H9 (cell line): ENCODE measurements around the gene DGCR8. TPM values are rescaled to one million over a fixed set of nuclear protein-coding genes. Genes with fewer than 3 reads are reported as not detected.

Experiments
- DNase-seq: peaks from one replicate; pipeline ENCODE4 v3.0.0-alpha.2; 2017
- H2AFZ ChIP-seq: one replicate; pipeline ENCODE4 v1.6.1; 2013; ENCODE audit warnings: mild to moderate bottlenecking, low read length, control low read depth, moderate library complexity
- H2AK5ac ChIP-seq: 2 replicates; pipeline ENCODE4 v1.6.1; 2013; ENCODE audit warnings: low read length, control low read depth, mixed read lengths; ENCODE audit not compliant: insufficient read length
- H2BK120ac ChIP-seq: one replicate; pipeline ENCODE4 v1.6.1; 2013; ENCODE audit warnings: low read depth, mild to moderate bottlenecking, low read length, control low read depth, inconsistent platforms; ENCODE audit not compliant: poor library complexity, severe bottlenecking
- H2BK12ac ChIP-seq: 2 replicates; pipeline ENCODE4 v1.6.1; 2013; ENCODE audit warnings: low read length, control low read depth, mixed read lengths, low read depth; ENCODE audit not compliant: insufficient read length
- H2BK15ac ChIP-seq: 2 replicates; pipeline ENCODE4 v1.6.1; 2013; ENCODE audit warnings: low read depth, low read length, control low read depth
- H2BK20ac ChIP-seq: one replicate; pipeline ENCODE4 v1.6.1; 2013; ENCODE audit warnings: low read depth, mild to moderate bottlenecking, low read length, control low read depth, inconsistent platforms; ENCODE audit not compliant: poor library complexity, severe bottlenecking
- H2BK5ac ChIP-seq: 2 replicates; pipeline ENCODE4 v1.6.1; 2013; ENCODE audit warnings: low read length, control low read depth, mixed read lengths; ENCODE audit not compliant: insufficient read length
- H3K14ac ChIP-seq: 2 replicates; pipeline ENCODE4 v1.6.1; 2013; ENCODE audit warnings: low read length, control low read depth; ENCODE audit not compliant: insufficient read depth
- H3K18ac ChIP-seq: 2 replicates; pipeline ENCODE4 v1.6.1; 2013; ENCODE audit warnings: low read depth, mild to moderate bottlenecking, mixed read lengths, low read length, control low read depth; ENCODE audit not compliant: insufficient read length
- H3K23ac ChIP-seq: 2 replicates; pipeline ENCODE4 v1.6.1; 2013; ENCODE audit warnings: low read length, control low read depth, mixed read lengths, low read depth; ENCODE audit not compliant: insufficient read length
- H3K23me2 ChIP-seq: 2 replicates; pipeline ENCODE4 v1.6.1; 2013; ENCODE audit warnings: low read depth, mild to moderate bottlenecking, mixed read lengths, low read length, control low read depth; ENCODE audit not compliant: insufficient read length, poor library complexity, severe bottlenecking
- H3K27ac ChIP-seq: 2 replicates; pipeline ENCODE4 v1.5.1; 2013; ENCODE audit warnings: low read length, control low read depth, mixed read lengths, low read depth; ENCODE audit not compliant: insufficient read length
- H3K27me3 ChIP-seq: 2 replicates; pipeline ENCODE4 v1.6.1; 2013; ENCODE audit warnings: low read length, control low read depth, inconsistent platforms; ENCODE audit not compliant: insufficient read depth
- H3K4ac ChIP-seq: 2 replicates; pipeline ENCODE4 v1.6.1; 2013; ENCODE audit warnings: low read depth, mild to moderate bottlenecking, control low read depth, inconsistent platforms, low read length, moderate library complexity
- H3K4me1 ChIP-seq: 2 replicates; pipeline ENCODE4 v1.6.1; 2013; ENCODE audit warnings: low read length, control low read depth, inconsistent platforms; ENCODE audit not compliant: insufficient read depth
- H3K4me2 ChIP-seq: 2 replicates; pipeline ENCODE4 v1.6.1; 2013; ENCODE audit warnings: low read length, control low read depth, mixed read lengths; ENCODE audit not compliant: insufficient read length, insufficient read depth
- H3K56ac ChIP-seq: 2 replicates; pipeline ENCODE4 v1.6.1; 2013; ENCODE audit warnings: low read depth, mild to moderate bottlenecking, mixed read lengths, low read length, control low read depth; ENCODE audit not compliant: insufficient read length
- H3K79me1 ChIP-seq: 2 replicates; pipeline ENCODE4 v1.6.1; 2013; ENCODE audit warnings: low read depth, mild to moderate bottlenecking, moderate library complexity, low read length, control low read depth, inconsistent platforms; ENCODE audit not compliant: insufficient read depth, poor library complexity, severe bottlenecking
- H3K79me2 ChIP-seq: 2 replicates; pipeline ENCODE4 v1.6.1; 2013; ENCODE audit warnings: low read length, control low read depth, inconsistent platforms; ENCODE audit not compliant: insufficient read depth
- H3K9ac ChIP-seq: 2 replicates; pipeline ENCODE4 v1.6.1; 2013; ENCODE audit warnings: low read length, control low read depth, mixed read lengths; ENCODE audit not compliant: insufficient read length; ENCODE audit errors: extremely low read depth
- H3K9me3 ChIP-seq: one replicate; pipeline ENCODE4 v1.6.1; 2013; ENCODE audit warnings: low read depth, low read length, inconsistent platforms; ENCODE audit not compliant: control insufficient read depth
- H3T11ph ChIP-seq: one replicate; pipeline ENCODE4 v1.6.1; 2013; ENCODE audit warnings: mild to moderate bottlenecking, low read length, control low read depth, inconsistent platforms
- H4K20me1 ChIP-seq: one replicate; pipeline ENCODE4 v1.6.1; 2013; ENCODE audit not compliant: control insufficient read depth, insufficient read length, insufficient read depth
- H4K5ac ChIP-seq: 2 replicates; pipeline ENCODE4 v1.6.1; 2013; ENCODE audit warnings: low read depth, mild to moderate bottlenecking, mixed read lengths, low read length, control low read depth; ENCODE audit not compliant: insufficient read length
- H4K8ac ChIP-seq: replicated peaks from 2 replicates; pipeline ENCODE4 v1.6.1; 2013; ENCODE audit warnings: low read length, control low read depth, mixed read lengths, low read depth; ENCODE audit not compliant: insufficient read length
- H4K91ac ChIP-seq: 2 replicates; pipeline ENCODE4 v1.6.1; 2013; ENCODE audit warnings: low read depth, mild to moderate bottlenecking, moderate library complexity, mixed read lengths, low read length, control low read depth; ENCODE audit not compliant: insufficient read length
- H3K27ac Mint-ChIP-seq, 3 experiments: 2 replicates in 2 of 3; 3 replicates in 1 of 3; pipeline ENCODE4 v1.8.0; 2020 to 2021; ENCODE audit warnings: mixed read lengths in 3 of 3, mild to moderate bottlenecking in 1 of 3, moderate library complexity in 1 of 3
- H3K27me3 Mint-ChIP-seq: 2 replicates; pipeline ENCODE4 v1.8.0; 2021; ENCODE audit warnings: low read depth, mild to moderate bottlenecking, moderate library complexity, mixed read lengths
- H3K36me3 Mint-ChIP-seq, 3 experiments: 2 replicates in 2 of 3; 3 replicates in 1 of 3; pipeline ENCODE4 v1.8.0; 2020 to 2021; ENCODE audit warnings: low read depth in 3 of 3, mixed read lengths in 3 of 3; ENCODE audit not compliant: insufficient read depth in 1 of 3
- H3K4me1 Mint-ChIP-seq, 2 experiments: 2 replicates each; pipeline ENCODE4 v1.8.0; 2020; ENCODE audit warnings: mixed read lengths in 2 of 2
- H3K4me3 Mint-ChIP-seq, 2 experiments: 2 replicates in 1 of 2; 3 replicates in 1 of 2; pipeline ENCODE4 v1.8.0; 2020 to 2021; ENCODE audit warnings: mild to moderate bottlenecking in 2 of 2, mixed read lengths in 2 of 2, moderate library complexity in 1 of 2
- H3K9me3 Mint-ChIP-seq, 2 experiments: 2 replicates in 1 of 2; 3 replicates in 1 of 2; pipeline ENCODE4 v1.8.0; 2020; ENCODE audit warnings: mild to moderate bottlenecking in 2 of 2, mixed read lengths in 2 of 2, moderate library complexity in 1 of 2
- CTCF ChIP-seq: fragments of 200-600 bp; sonication (generic); conservative IDR thresholded peaks from 3 replicates; pipeline ENCODE4 v1.8.0; 2021; ENCODE audit warnings: antibody characterized with exemption, mild to moderate bottlenecking
- WGBS: extraction: QIAGEN DNeasy Blood & Tissue Kit; methylation state at CpG from one replicate; pipeline ENCODE4 v1.1.7; 2013; ENCODE audit warnings: missing lambda C conversion rate, low lambda C conversion rate, mixed read lengths; ENCODE audit not compliant: insufficient read length; ENCODE audit errors: extremely low coverage; 5-methylcytosine and 5-hydroxymethylcytosine counted together
- total RNA-seq: library from RNA; stranded (reverse); gene quantifications from 2 replicates; pipeline ENCODE4 v1.2.1, GENCODE V29; 2021

The DGCR8 gene
- total RNA-seq, 1 experiment from 2014 or later: 74.5 TPM

GRCh38 chr22:20139391-20140106 lies 59.5 kb downstream of the DGCR8 start:
- no peak overlapping the region; a peak in 1 of 5 replicates for H3K4me3 Mint-ChIP-seq
- H2AK5ac ChIP-seq: no peak overlapping the region
- no peaks in the 10 kb centered on the region; a peak in 3 of 7 replicates for H3K36me3 Mint-ChIP-seq
- no peak overlapping the region for H3K14ac ChIP-seq
- H2AFZ ChIP-seq: no peak overlapping the region
- no peak overlapping the region for H3K4me2 ChIP-seq
- H3K27ac Mint-ChIP-seq: no peak overlapping the region
- no peaks in the 10 kb centered on the region; the same call in 1 of the 2 replicates for H3K79me2 ChIP-seq
- H3K79me1 ChIP-seq: no peaks in the 10 kb centered on the region
- no peaks in the 10 kb centered on the region for H3K9me3 Mint-ChIP-seq
- no peak overlapping the region for H2BK5ac ChIP-seq
- H3K23me2 ChIP-seq: no peaks in the 10 kb centered on the region
- no peaks in the 10 kb centered on the region for H3K9me3 ChIP-seq
- H2BK12ac ChIP-seq: no peak overlapping the region
- H4K91ac ChIP-seq: no peak overlapping the region
- DNase-seq: no peak
- no peak overlapping the region for H3K27ac ChIP-seq
- no peak overlapping the region for H3K18ac ChIP-seq
- H3K27me3 Mint-ChIP-seq: no peaks in the 10 kb centered on the region
- no peak overlapping the region for H2BK120ac ChIP-seq
- no CpG with 5 or more reads among the region's 36 CpGs for WGBS
- H3K4me1 Mint-ChIP-seq: no peaks in the 10 kb centered on the region; a peak in 1 of 4 replicates
- H2BK15ac ChIP-seq: no peak overlapping the region
- H3T11ph ChIP-seq: no peak overlapping the region
- no peak overlapping the region for H4K5ac ChIP-seq
- no peak for TF ChIP-seq CTCF
- H3K9ac ChIP-seq: no peak overlapping the region
- H4K20me1 ChIP-seq: peaks cover 3% of the 10 kb centered on the region
- no peak overlapping the region for H3K56ac ChIP-seq
- H4K8ac ChIP-seq: no peak overlapping the region
- H3K4me1 ChIP-seq: no peaks in the 10 kb centered on the region
- H3K23ac ChIP-seq: no peak overlapping the region
- H3K27me3 ChIP-seq: no peaks in the 10 kb centered on the region
- H3K4ac ChIP-seq: no peak overlapping the region
- H2BK20ac ChIP-seq: no peak overlapping the region
